GM19099 (cell line): ENCODE data around the gene WBP2.

Experiments
- POLR2A ChIP-seq: IDR thresholded peaks from 3 replicates; pipeline ENCODE4 v1.6.1; 2011; ENCODE audit warnings: low read depth; ENCODE audit not compliant: insufficient read length; ENCODE audit errors: extremely low read depth

Gene WBP2

GRCh38 chr17:75893305-75894048 is 38.3 kb upstream of the WBP2 start:
- no peak for TF ChIP-seq POLR2A

GRCh38 chr17:75892556-75893224 is 37.6 kb upstream of the WBP2 start:
- TF ChIP-seq POLR2A: no peak

- no peak for TF ChIP-seq POLR2A
These were observed 36.7 kb upstream of the WBP2 start for GRCh38 chr17:75891605-75892555.

GRCh38 chr17:75891022-75891604 is 36.0 kb upstream of the WBP2 start:
- no peak for TF ChIP-seq POLR2A

GRCh38 chr17:75889454-75889853 is 34.3 kb upstream of the WBP2 start:
- TF ChIP-seq POLR2A: no peak

DNA sequence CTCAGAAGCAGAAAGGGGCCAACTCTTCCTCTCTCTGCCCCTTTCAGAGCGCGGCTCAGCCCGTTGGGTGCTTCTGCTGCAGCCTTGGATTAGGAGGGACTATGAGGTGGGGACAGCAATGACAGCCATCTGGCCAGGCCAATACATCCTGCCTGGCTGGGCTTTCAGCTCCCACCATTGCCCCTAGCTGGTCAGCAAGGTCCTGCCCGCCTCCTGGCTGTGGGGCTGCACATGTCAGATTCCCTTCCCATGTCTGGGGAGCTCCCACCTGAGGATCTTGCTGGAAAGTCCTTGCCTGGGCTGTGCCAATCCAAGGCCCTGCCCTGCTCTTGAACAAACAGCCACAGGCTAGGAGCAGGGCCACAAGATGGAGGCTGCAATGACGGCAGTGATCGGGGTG is 33.3 kb upstream of the WBP2 start:
- no peak for TF ChIP-seq POLR2A

DNA sequence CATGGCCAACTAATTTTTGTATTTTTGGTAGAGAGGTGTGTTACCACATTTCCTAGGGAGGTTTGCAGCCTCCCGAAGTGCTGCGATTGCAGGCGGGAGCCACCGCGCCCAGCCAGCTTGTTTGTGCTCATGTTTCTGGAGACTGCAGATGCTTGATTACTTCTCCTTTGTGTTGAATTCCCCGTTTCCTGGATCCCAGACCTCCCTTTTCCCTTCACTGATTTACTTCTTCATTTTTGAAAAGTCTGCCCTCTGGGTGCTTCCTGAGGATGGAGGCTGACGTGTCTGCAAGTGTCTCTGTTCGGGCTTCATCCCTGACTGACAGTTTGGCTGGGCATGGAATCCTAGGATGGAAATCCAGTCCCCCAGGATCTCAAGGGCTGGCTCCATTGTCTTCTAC is 30.3 kb upstream of the WBP2 start:
- no peak for TF ChIP-seq POLR2A

DNA sequence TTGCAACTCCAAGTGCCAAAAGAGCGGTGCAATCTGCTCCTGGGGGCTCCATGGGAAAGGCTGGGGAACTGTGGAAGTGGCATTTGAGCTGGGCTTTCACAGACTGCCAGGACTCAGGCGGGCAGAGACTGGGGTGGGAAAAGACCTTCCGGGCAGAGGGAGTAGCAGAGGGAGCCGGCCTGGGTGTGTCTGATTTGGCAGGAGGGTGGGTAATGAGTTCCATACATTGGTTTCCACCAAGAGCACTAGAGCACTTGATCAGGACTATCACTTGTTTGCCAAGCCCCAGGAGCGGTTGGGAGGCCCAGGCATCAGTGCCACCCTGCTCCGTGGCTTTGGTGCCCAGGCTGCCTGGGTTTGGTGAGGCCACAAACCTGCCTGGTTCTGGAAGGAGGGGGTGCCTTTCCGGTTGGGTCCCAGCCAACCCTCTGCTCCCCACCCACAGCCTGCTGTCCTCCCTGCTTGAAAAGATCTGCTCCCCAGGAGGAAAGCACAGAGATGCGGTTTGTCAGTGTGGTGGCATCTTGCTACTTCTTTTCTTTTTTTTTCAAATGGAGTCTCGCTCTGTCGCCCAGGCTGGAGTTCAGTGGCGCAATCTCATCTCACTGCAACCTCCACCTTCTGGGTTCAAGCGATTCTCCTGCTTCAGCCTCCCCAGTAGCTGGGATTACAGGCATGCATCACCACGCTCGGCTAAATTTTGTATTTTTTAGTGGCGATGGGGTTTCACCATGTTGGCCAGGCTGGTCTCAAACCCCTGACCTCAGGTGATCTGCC is 26.7 kb upstream of the WBP2 start:
- no peak for TF ChIP-seq POLR2A

DNA sequence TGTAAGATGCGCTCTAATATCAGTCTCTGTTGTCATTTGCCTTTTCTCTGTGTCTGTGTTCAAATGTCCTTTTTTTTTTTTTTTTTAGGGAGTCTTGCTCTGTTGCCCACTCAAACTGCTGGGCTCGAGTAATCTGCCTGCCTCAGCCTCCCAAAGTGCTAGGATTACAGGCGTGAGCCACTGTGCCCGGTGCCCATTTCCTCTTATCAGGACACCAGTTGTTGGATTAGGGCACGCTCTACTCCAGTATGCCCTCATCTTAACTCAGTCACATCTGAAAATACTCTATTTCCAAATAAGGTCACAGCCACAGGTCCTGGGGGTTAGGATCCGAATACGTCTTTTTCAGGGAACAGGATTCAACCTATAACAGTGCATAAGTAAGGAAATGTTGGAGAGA is 25.1 kb upstream of the WBP2 start:
- no peak for TF ChIP-seq POLR2A

DNA sequence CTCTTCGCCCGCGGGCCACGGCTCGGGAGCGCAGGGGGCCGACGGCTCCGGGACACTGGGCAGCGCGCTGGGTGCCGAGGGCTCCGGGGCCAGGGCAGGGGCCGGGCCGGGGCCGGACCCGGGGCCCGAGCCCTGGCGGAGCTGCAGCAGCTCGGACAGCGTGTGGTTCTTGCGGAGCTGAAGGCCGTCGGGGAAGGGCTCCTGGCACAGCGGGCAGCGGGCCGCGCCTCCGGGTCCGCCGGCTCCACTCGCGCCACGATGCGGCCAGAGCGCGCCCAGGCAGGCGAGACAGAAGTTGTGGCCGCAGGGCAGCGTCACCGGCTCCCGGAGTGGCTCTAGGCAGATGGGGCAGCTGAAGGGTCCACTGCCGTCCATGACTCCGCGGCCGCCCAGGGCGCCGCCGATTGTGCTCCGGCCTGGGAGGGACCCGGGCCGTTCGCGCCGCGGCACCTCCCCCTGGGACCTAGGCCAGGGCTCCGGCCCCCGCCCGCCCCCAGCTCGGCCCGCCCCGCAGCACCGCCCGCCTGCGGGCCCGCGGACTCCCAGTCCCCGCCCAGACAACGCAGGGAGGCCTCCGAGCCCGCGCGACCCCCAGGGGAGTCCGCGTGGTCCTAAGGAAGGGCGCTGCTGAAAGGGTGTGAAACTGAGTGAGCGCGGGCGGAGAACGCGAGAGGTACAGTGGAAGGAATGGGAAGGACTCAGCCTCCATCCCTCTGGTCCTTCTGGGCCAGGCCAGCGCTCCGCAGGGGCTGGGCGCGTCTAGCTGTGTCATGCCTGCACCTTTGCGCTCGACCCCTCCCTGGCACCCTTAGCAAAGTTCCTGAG is 23.3 kb upstream of the WBP2 start, which contains the start of gene TRIM47:
TRIM47 (minus strand) TSS at position 408 of the 825 bp plus-strand sequence; CDS start at position 375, 33 bp downstream.
- no peak for TF ChIP-seq POLR2A

GRCh38 chr17:75877752-75878173 is 22.6 kb upstream of the WBP2 start:
- no peak for TF ChIP-seq POLR2A

- TF ChIP-seq POLR2A: no peak
These were observed 22.0 kb upstream of the WBP2 start for GRCh38 chr17:75876938-75877751.
